Measurements from ENCODE around the gene ERCC6L2. TPM values are rescaled to one million over a fixed set of nuclear protein-coding genes. Genes with fewer than 3 reads are reported as not detected.

The ERCC6L2 gene
- total and polyA plus RNA-seq, 2 donors (not counting 1 experiment from before 2014, with no cell fraction given), result 10.1 to 52.0 TPM

- no peak overlapping the region for H3K4me3 Mint-ChIP-seq
- H3K9me3 ChIP-seq (ENCODE audit: control extremely low read depth in 1 of 3, control insufficient read depth in 2 of 3, insufficient read depth in 1 of 3, low read length in 2 of 3), result no peaks in the 10 kb centered on the region
- no peaks in the 10 kb centered on the region for H3K79me2 ChIP-seq (ENCODE audit: control insufficient read depth, insufficient read depth, low read length)
- H3K4me1 Mint-ChIP-seq, result peaks cover 16% of the 10 kb centered on the region
- peaks cover 8% of the 10 kb centered on the region in 2 donors for H3K4me1 ChIP-seq (ENCODE audit: control insufficient read depth in 2 of 2, insufficient read depth in 2 of 2, low read length in 2 of 2)
- intact Hi-C loops (cut with micrococcal nuclease), result loop anchor here (10.0 kb wide), 2 partner anchors 784 to 1544 kb away; partner anchors contain the start of genes PRXL2C and TDRD7
- DNase-seq (no peak), ATAC-seq (ENCODE audit: low read depth) (no peak)
- no peak overlapping the region for H3K4me2 ChIP-seq (replicated peaks; ENCODE audit: low read depth, low read length, poor library complexity, severe bottlenecking)
- no peaks in the 10 kb centered on the region for H3K27me3 ChIP-seq (replicated peaks in 1 of 4; ENCODE audit: control extremely low read depth in 1 of 4, control insufficient read depth in 3 of 4, insufficient read depth in 4 of 4, low read length in 3 of 4)
- H3K27ac ChIP-seq (ENCODE audit: low read length in 2 of 2), result no peak overlapping the region
- TF ChIP-seq, protein P1, sequence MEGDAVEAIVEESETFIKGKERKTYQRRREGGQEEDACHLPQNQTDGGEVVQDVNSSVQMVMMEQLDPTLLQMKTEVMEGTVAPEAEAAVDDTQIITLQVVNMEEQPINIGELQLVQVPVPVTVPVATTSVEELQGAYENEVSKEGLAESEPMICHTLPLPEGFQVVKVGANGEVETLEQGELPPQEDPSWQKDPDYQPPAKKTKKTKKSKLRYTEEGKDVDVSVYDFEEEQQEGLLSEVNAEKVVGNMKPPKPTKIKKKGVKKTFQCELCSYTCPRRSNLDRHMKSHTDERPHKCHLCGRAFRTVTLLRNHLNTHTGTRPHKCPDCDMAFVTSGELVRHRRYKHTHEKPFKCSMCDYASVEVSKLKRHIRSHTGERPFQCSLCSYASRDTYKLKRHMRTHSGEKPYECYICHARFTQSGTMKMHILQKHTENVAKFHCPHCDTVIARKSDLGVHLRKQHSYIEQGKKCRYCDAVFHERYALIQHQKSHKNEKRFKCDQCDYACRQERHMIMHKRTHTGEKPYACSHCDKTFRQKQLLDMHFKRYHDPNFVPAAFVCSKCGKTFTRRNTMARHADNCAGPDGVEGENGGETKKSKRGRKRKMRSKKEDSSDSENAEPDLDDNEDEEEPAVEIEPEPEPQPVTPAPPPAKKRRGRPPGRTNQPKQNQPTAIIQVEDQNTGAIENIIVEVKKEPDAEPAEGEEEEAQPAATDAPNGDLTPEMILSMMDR (IDR thresholded peaks at IDR 0.05), result no peak
- no peak for TF ChIP-seq EZH2 (IDR thresholded peaks at IDR 0.05; ENCODE audit: borderline replicate concordance, insufficient read depth, low read depth, low read length, poor library complexity, severe bottlenecking)
- POLR2A ChIA-PET, result no interaction called here
- no peak overlapping the region for H3K27ac Mint-ChIP-seq
- 20% methylated on average over 1 of the region's 1 CpG for WGBS (ENCODE audit: insufficient coverage)
- peaks cover 0 to 6% of the 10 kb centered on the region in 2 experiments for H3K36me3 ChIP-seq (replicated peaks in 1 of 2; ENCODE audit: control extremely low read depth in 1 of 2, control insufficient read depth in 1 of 2, extremely low read depth in 1 of 2, insufficient read depth in 2 of 2, low read length in 1 of 2)
- H3K4me3 ChIP-seq (ENCODE audit: control extremely low read depth in 1 of 5, extremely low read depth in 1 of 5, insufficient read depth in 1 of 5, low read depth in 2 of 5, low read length in 4 of 5), result no peak overlapping the region
- no peaks in the 10 kb centered on the region for H4K20me1 ChIP-seq (ENCODE audit: control insufficient read depth, insufficient read depth, low read length, poor library complexity, severe bottlenecking)
- H2AFZ ChIP-seq (ENCODE audit: insufficient read depth, low read depth, low read length, poor library complexity, severe bottlenecking), result no peak overlapping the region
- no peaks in the 10 kb centered on the region for H3K27me3 Mint-ChIP-seq
- CTCF ChIA-PET, result no interaction called here
- no peak overlapping the region for H3K9ac ChIP-seq (ENCODE audit: low read length)
- no peaks in the 10 kb centered on the region for H3K9me3 Mint-ChIP-seq (ENCODE audit: insufficient read depth)
Observed at GRCh38 chr9:95870352-95870751, 5.1 kb upstream of the ERCC6L2 start.

DNA sequence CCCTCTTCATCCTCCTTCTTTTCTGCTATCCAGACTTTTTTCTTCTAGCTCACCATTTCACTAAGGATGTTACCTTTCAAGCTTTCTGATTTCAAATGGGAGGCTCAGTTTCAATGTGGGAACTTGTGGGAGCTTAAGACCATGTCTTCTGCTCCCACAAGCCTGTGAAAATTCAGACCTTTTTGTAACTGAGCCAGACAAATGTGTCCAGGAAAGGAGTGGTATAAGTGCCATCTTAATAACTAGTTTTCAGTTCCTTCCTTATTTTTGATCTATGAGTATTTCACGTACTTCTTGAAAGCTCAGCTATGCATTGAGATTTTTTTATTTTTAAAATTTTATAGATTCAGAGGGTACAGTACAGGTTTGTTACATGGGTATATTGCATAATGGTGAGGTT is 4.6 kb upstream of the ERCC6L2 start:
- intact Hi-C loops (cut with micrococcal nuclease), result loop anchor here (10.0 kb wide), 2 partner anchors 784 to 1544 kb away; partner anchors contain the start of genes PRXL2C and TDRD7
- no peak overlapping the region for H3K4me3 Mint-ChIP-seq

More for the DNA sequence above, 4.6 kb upstream of the ERCC6L2 start:
- H4K20me1 ChIP-seq (ENCODE audit: control insufficient read depth, insufficient read depth, low read length, poor library complexity, severe bottlenecking), result no peaks in the 10 kb centered on the region
- no peaks in the 10 kb centered on the region for H3K79me2 ChIP-seq (ENCODE audit: control insufficient read depth, insufficient read depth, low read length)
- H3K27me3 ChIP-seq (replicated peaks in 1 of 4; ENCODE audit: control extremely low read depth in 1 of 4, control insufficient read depth in 3 of 4, insufficient read depth in 4 of 4, low read length in 3 of 4), result no peaks in the 10 kb centered on the region
- no peak overlapping the region for H3K4me3 ChIP-seq (ENCODE audit: control extremely low read depth in 1 of 5, extremely low read depth in 1 of 5, insufficient read depth in 1 of 5, low read depth in 2 of 5, low read length in 4 of 5)
- no peak for DNase-seq
- no peak overlapping the region for H3K27ac ChIP-seq (ENCODE audit: low read length in 2 of 2)
- Mint-ChIP-seq H3K9me3 (ENCODE audit: insufficient read depth) (no peaks in the 10 kb centered on the region), H3K4me1 (peaks cover 16% of the 10 kb centered on the region), H3K27ac (no peak overlapping the region), H3K27me3 (no peaks in the 10 kb centered on the region)
- H3K4me1 ChIP-seq (ENCODE audit: control insufficient read depth in 2 of 2, insufficient read depth in 2 of 2, low read length in 2 of 2), result peaks cover 8% of the 10 kb centered on the region in 2 donors
- no CpG with 5 or more reads among the region's 1 CpG for WGBS (ENCODE audit: insufficient coverage)
- TF ChIP-seq, protein P1 (IDR thresholded peaks at IDR 0.05), result no peak
- TF ChIP-seq EZH2 (IDR thresholded peaks at IDR 0.05; ENCODE audit: borderline replicate concordance, insufficient read depth, low read depth, low read length, poor library complexity, severe bottlenecking), result no peak
- H3K9me3 ChIP-seq (ENCODE audit: control extremely low read depth in 1 of 3, control insufficient read depth in 2 of 3, insufficient read depth in 1 of 3, low read length in 2 of 3), result no peaks in the 10 kb centered on the region
- peaks cover 0 to 6% of the 10 kb centered on the region in 2 experiments for H3K36me3 ChIP-seq (replicated peaks in 1 of 2; ENCODE audit: control extremely low read depth in 1 of 2, control insufficient read depth in 1 of 2, extremely low read depth in 1 of 2, insufficient read depth in 2 of 2, low read length in 1 of 2)
- no peak overlapping the region for H3K9ac ChIP-seq (ENCODE audit: low read length)
- ChIA-PET POLR2A (no interaction called here), CTCF (interaction anchor here (0.6 kb wide), 1 partner anchor 13 kb away, joined by 3 read pairs; no protein-coding TSS in a partner anchor)
- H3K4me2 ChIP-seq (replicated peaks; ENCODE audit: low read depth, low read length, poor library complexity, severe bottlenecking), result no peak overlapping the region
- no peak overlapping the region for H2AFZ ChIP-seq (ENCODE audit: insufficient read depth, low read depth, low read length, poor library complexity, severe bottlenecking)
- ATAC-seq (ENCODE audit: low read depth), result no peak

Data from B cell (primary cell).